SK-N-SH treated with all-trans-retinoic acid at 6 μM for 48 hours (cell line): ENCODE measurements around the gene CD151.

Experiments
- ATAC-seq: fragments of 200-7000 bp; cut with Tn5 transposase; 3 replicates; pipeline ENCODE4 v1.9.1; 2020; ENCODE audit warnings: mild to moderate bottlenecking, moderate library complexity
- ARNTL ChIP-seq: fragments of 450-650 bp; formaldehyde crosslinking; IDR thresholded peaks from 2 replicates; pipeline ENCODE4 v1.5.0; 2020; ENCODE audit warnings: low read depth, mild to moderate bottlenecking, moderate library complexity, borderline replicate concordance
- BACH2 ChIP-seq: fragments of 250-450 bp; sonication (Bioruptor Pico); IDR thresholded peaks from 2 replicates; pipeline ENCODE4 v1.9.0; 2021; ENCODE audit warnings: mild to moderate bottlenecking, borderline replicate concordance
- GLIS3 ChIP-seq: fragments of 250-450 bp; sonication (Bioruptor Pico); IDR thresholded peaks from 2 replicates; pipeline ENCODE4 v1.5.0; 2020; ENCODE audit warnings: mild to moderate bottlenecking, moderate library complexity
- ISL1 ChIP-seq: fragments of 250-450 bp; sonication (Bioruptor Pico); IDR thresholded peaks from 2 replicates; pipeline ENCODE4 v2.1.2; 2022; ENCODE audit warnings: mild to moderate bottlenecking, moderate library complexity
- OSR1 ChIP-seq: fragments of 250-450 bp; sonication (Bioruptor Pico); IDR thresholded peaks from 2 replicates; pipeline ENCODE4 v1.8.0; 2022; ENCODE audit warnings: moderate library complexity, mild to moderate bottlenecking, inconsistent platforms
- PPARA ChIP-seq: fragments of 250-450 bp; sonication (Bioruptor Pico); IDR thresholded peaks from 2 replicates; pipeline ENCODE4 v1.5.0; 2020; ENCODE audit warnings: mild to moderate bottlenecking, borderline replicate concordance
- RARB ChIP-seq: fragments of 250-450 bp; sonication (Bioruptor Pico); IDR thresholded peaks from 2 replicates; pipeline ENCODE4 v1.8.0; 2021; ENCODE audit warnings: mild to moderate bottlenecking, moderate library complexity
- SNAI2 ChIP-seq: fragments of 250-450 bp; sonication (Bioruptor Pico); IDR thresholded peaks from 2 replicates; pipeline ENCODE4 v1.5.0; 2020; ENCODE audit warnings: mild to moderate bottlenecking, moderate library complexity
- TOX ChIP-seq: fragments of 250-450 bp; sonication (Bioruptor Pico); IDR thresholded peaks from 2 replicates; pipeline ENCODE4 v1.8.0; 2021; ENCODE audit warnings: mild to moderate bottlenecking, moderate library complexity, borderline replicate concordance
- ZC3H10 ChIP-seq: fragments of 250-450 bp; sonication (Bioruptor Pico); IDR thresholded peaks from 2 replicates; pipeline ENCODE4 v1.5.1; 2021; ENCODE audit warnings: mild to moderate bottlenecking, moderate library complexity
- ZFP3 ChIP-seq: fragments of 250-450 bp; sonication (Bioruptor Pico); IDR thresholded peaks from 2 replicates; pipeline ENCODE4 v1.5.0; 2020; ENCODE audit warnings: mild to moderate bottlenecking, moderate library complexity
- ZFP30 ChIP-seq: fragments of 450-650 bp; formaldehyde crosslinking; IDR thresholded peaks from 2 replicates; pipeline ENCODE4 v1.5.0; 2022; ENCODE audit warnings: mild to moderate bottlenecking, moderate library complexity
- ZNF565 ChIP-seq: fragments of 450-650 bp; formaldehyde crosslinking; conservative IDR thresholded peaks from 2 replicates; pipeline ENCODE4 v1.5.0; 2020; ENCODE audit warnings: low read depth, mild to moderate bottlenecking, moderate library complexity
- ZNF70 ChIP-seq: fragments of 450-650 bp; formaldehyde crosslinking; IDR thresholded peaks from 2 replicates; pipeline ENCODE4 v1.5.0; 2020; ENCODE audit warnings: mild to moderate bottlenecking, moderate library complexity
- ZNF8 ChIP-seq: fragments of 450-650 bp; formaldehyde crosslinking; IDR thresholded peaks from 2 replicates; pipeline ENCODE4 v1.5.0; 2020; ENCODE audit warnings: mild to moderate bottlenecking, moderate library complexity
- TF ChIP-seq, protein P1 (sequence below): fragments of 250-450 bp; sonication (Bioruptor Pico); IDR thresholded peaks from 2 replicates; pipeline ENCODE4 v1.5.1; 2021; ENCODE audit warnings: mild to moderate bottlenecking, moderate library complexity
- TF ChIP-seq, protein P2 (sequence below): fragments of 250-450 bp; sonication (Bioruptor Pico); IDR thresholded peaks from 2 replicates; pipeline ENCODE4 v1.5.0; 2020; ENCODE audit warnings: mild to moderate bottlenecking, moderate library complexity
- TF ChIP-seq, protein P3 (sequence below): fragments of 250-450 bp; sonication (Bioruptor Pico); IDR thresholded peaks from 2 replicates; pipeline ENCODE4 v1.5.1; 2020; ENCODE audit warnings: low read depth, mild to moderate bottlenecking, moderate library complexity
- TF ChIP-seq, protein P4 (sequence below): fragments of 250-450 bp; sonication (Bioruptor Pico); IDR thresholded peaks from 2 replicates; pipeline ENCODE4 v1.8.0; 2020; ENCODE audit warnings: mild to moderate bottlenecking, moderate library complexity, borderline replicate concordance

Gene CD151

DNA sequence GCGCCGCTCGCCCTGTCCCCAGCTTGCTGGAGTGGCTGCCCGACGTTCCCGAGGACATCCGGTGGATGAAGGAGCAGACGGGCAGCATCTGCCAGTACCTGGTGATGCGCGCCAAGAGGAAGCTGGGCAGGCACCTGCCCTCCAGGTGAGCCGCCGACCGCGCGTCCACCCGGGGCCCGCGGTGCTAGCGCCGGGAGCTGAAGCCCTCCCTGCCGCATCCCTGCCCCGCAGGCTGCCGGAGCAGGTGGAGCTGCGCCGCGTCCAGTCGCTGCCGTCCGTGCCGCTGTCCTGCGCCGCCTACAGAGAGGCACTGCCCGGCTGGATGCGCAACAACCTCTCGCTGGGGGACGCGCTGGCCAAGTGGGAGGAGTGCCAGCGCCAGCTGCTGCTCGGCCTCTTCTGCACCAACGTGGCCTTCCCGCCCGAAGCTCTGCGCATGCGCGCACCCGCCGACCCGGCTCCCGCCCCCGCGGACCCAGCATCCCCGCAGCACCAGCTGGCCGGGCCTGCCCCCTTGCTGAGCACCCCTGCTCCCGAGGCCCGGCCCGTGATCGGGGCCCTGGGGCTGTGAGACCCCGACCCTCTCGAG lies 8.4 kb upstream of the CD151 start (continued):
- TF ChIP-seq, protein P1, sequence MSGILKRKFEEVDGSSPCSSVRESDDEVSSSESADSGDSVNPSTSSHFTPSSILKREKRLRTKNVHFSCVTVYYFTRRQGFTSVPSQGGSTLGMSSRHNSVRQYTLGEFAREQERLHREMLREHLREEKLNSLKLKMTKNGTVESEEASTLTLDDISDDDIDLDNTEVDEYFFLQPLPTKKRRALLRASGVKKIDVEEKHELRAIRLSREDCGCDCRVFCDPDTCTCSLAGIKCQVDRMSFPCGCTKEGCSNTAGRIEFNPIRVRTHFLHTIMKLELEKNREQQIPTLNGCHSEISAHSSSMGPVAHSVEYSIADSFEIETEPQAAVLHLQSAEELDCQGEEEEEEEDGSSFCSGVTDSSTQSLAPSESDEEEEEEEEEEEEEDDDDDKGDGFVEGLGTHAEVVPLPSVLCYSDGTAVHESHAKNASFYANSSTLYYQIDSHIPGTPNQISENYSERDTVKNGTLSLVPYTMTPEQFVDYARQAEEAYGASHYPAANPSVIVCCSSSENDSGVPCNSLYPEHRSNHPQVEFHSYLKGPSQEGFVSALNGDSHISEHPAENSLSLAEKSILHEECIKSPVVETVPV (CRISPR knock-in tag), result no peak
- no peak for TF ChIP-seq ARNTL (CRISPR knock-in tag)
- TF ChIP-seq GLIS3 (CRISPR knock-in tag), result no peak
- TF ChIP-seq, protein P2, sequence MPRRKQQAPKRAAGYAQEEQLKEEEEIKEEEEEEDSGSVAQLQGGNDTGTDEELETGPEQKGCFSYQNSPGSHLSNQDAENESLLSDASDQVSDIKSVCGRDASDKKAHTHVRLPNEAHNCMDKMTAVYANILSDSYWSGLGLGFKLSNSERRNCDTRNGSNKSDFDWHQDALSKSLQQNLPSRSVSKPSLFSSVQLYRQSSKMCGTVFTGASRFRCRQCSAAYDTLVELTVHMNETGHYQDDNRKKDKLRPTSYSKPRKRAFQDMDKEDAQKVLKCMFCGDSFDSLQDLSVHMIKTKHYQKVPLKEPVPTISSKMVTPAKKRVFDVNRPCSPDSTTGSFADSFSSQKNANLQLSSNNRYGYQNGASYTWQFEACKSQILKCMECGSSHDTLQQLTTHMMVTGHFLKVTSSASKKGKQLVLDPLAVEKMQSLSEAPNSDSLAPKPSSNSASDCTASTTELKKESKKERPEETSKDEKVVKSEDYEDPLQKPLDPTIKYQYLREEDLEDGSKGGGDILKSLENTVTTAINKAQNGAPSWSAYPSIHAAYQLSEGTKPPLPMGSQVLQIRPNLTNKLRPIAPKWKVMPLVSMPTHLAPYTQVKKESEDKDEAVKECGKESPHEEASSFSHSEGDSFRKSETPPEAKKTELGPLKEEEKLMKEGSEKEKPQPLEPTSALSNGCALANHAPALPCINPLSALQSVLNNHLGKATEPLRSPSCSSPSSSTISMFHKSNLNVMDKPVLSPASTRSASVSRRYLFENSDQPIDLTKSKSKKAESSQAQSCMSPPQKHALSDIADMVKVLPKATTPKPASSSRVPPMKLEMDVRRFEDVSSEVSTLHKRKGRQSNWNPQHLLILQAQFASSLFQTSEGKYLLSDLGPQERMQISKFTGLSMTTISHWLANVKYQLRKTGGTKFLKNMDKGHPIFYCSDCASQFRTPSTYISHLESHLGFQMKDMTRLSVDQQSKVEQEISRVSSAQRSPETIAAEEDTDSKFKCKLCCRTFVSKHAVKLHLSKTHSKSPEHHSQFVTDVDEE, result no peak

DNA sequence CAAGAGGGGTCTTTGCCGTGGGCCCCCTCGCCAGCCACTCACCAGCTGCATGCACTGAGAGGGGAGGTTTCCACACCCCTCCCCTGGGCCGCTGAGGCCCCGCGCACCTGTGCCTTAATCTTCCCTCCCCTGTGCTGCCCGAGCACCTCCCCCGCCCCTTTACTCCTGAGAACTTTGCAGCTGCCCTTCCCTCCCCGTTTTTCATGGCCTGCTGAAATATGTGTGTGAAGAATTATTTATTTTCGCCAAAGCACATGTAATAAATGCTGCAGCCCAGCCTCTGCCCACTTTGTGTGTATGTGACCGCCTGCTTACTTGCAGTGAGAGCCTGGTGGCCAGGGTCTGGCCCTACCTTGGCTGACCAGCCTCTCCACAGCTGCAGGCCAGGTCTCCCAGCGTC lies 7.8 kb upstream of the CD151 start:
- ATAC-seq, result no peak
- no peak for TF ChIP-seq PPARA (CRISPR knock-in tag)

DNA sequence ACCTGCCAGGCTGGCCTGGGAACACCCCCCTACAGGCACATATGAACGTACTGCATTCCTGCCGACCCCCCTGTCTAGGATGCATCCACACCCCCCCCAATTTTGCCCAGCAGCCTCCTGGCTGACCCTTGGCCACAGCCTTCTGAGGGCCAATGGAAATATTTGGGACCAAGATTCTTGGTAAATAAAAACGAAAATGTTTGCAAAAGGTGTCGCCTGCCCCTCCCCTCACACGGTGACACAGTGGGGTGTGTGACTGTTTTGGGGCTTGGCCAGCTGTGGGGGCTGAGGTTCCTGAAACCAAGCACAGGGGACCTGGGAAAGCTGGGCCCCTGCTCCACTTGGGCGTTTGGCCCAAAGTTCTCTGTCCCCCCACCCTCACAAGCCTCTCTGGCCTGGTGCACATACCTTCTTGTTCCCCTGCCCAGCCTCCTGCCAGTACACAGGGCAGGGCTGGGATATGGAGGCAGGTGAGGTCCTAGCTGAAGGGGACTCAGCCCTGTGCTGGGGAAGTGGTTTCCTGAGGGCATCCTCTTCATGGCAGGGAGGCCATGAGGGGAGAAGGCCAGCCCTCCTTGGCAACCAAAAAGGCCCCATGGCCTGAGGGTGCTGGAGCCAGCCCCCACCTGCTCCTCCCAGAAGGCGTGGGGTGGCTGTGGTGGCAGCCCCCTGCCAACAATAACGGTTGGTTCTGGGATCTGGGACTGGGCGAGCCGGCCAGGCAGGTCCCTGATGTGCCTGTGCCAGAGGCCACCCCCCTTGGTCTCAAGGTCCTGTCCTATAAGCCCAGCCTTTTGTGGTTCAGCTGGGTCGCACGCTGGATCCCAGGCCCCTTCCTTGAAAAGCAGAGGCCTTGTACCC lies 7.2 kb upstream of the CD151 start:
- ATAC-seq, result no peak
- TF ChIP-seq, protein P3, sequence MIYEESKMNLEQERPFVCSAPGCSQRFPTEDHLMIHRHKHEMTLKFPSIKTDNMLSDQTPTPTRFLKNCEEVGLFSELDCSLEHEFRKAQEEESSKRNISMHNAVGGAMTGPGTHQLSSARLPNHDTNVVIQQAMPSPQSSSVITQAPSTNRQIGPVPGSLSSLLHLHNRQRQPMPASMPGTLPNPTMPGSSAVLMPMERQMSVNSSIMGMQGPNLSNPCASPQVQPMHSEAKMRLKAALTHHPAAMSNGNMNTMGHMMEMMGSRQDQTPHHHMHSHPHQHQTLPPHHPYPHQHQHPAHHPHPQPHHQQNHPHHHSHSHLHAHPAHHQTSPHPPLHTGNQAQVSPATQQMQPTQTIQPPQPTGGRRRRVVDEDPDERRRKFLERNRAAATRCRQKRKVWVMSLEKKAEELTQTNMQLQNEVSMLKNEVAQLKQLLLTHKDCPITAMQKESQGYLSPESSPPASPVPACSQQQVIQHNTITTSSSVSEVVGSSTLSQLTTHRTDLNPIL (CRISPR knock-in tag), result no peak
- no peak for TF ChIP-seq ZNF565 (CRISPR knock-in tag)
- no peak for TF ChIP-seq ZNF70 (CRISPR knock-in tag)
- no peak for TF ChIP-seq ZNF8 (CRISPR knock-in tag)

DNA sequence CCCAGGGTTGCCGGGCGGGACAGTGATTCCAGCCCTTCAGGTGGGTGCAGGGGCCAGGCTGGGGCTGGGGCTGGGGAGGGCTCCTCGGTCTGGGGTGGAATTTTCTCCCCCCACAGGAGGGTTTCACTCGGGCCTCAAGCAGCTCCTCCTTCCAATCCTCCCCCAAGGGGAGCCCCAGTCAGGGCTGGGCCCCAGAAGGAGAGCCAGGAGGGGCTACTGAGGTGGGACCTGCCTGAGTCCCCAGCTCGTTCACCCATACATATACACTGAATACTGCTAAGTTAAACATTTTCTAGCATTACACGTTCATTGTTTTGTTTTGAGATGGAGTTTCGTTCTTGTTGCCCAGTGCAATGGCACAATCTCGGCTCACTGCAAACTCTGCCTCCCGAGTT lies 6.5 kb upstream of the CD151 start:
- ATAC-seq, result no peak
- TF ChIP-seq, protein P4, sequence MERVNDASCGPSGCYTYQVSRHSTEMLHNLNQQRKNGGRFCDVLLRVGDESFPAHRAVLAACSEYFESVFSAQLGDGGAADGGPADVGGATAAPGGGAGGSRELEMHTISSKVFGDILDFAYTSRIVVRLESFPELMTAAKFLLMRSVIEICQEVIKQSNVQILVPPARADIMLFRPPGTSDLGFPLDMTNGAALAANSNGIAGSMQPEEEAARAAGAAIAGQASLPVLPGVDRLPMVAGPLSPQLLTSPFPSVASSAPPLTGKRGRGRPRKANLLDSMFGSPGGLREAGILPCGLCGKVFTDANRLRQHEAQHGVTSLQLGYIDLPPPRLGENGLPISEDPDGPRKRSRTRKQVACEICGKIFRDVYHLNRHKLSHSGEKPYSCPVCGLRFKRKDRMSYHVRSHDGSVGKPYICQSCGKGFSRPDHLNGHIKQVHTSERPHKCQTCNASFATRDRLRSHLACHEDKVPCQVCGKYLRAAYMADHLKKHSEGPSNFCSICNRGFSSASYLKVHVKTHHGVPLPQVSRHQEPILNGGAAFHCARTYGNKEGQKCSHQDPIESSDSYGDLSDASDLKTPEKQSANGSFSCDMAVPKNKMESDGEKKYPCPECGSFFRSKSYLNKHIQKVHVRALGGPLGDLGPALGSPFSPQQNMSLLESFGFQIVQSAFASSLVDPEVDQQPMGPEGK (CRISPR knock-in tag), result no peak

DNA sequence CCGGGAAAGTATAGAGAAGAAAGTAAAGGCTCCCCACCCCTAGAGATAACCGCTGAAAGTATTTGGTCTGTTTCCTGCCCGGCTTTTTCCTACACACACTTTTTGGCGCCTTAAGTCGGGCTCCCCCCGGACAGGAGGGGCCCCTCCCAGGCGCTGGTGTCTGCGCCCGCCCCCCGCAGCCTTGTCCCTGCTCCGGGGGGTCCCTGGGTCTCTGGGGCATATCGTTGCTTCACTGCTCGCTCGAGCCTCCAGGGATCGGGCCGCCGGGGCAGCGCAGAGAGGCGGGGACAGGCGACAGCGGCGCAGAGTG lies 6.0 kb upstream of the CD151 start:
- TF ChIP-seq, protein P1 (CRISPR knock-in tag), result no peak
- TF ChIP-seq ISL1 (CRISPR knock-in tag), result no peak
- TF ChIP-seq BACH2, result no peak
- TF ChIP-seq, protein P4 (CRISPR knock-in tag), result no peak
- TF ChIP-seq GLIS3 (CRISPR knock-in tag), result no peak
- no peak for TF ChIP-seq ZC3H10 (CRISPR knock-in tag)
- no peak for TF ChIP-seq ZNF565 (CRISPR knock-in tag)
- no peak for TF ChIP-seq SNAI2 (CRISPR knock-in tag)
- no peak for TF ChIP-seq ZNF8 (CRISPR knock-in tag)
- TF ChIP-seq ZFP30, result no peak
- TF ChIP-seq ZNF70 (CRISPR knock-in tag), result no peak
- TF ChIP-seq OSR1 (CRISPR knock-in tag), result no peak
- TF ChIP-seq, protein P3 (CRISPR knock-in tag), result no peak
- TF ChIP-seq TOX (CRISPR knock-in tag), result no peak
- no peak for TF ChIP-seq ZFP3 (CRISPR knock-in tag)
- TF ChIP-seq RARB (CRISPR knock-in tag), result no peak
- no peak for ATAC-seq
